HEK293 (cell line): ENCODE measurements around the gene CTAGE9.

ENCODE experiments used
- CTCF ChIA-PET: fragments of 350-600 bp; formaldehyde crosslinking; extraction: SDS; loops from one replicate; lab custom pipeline; 2021; ENCODE audit warnings: antibody characterized with exemption; lab: Yijun Ruan, JAX
- POLR2A ChIA-PET: fragments of 300-600 bp; formaldehyde crosslinking; extraction: SDS; loops from one replicate; lab custom pipeline; 2020; ENCODE audit warnings: antibody characterized with exemption, inconsistent platforms; lab: Yijun Ruan, JAX
- H3K27ac ChIP-seq: fragments of 200-500 bp; sonication (Bioruptor generic); 2 replicates; pipeline ENCODE4 v1.5.1; 2014; ENCODE audit warnings: low read depth, low read length, control low read depth, inconsistent platforms; ENCODE audit errors: extremely low read depth
- H3K36me3 ChIP-seq, 2 experiments: fragments of 200-500 bp in 1 of 2; sonication (Bioruptor generic) in 1 of 2; 1 replicate in 1 of 2; 2 replicates in 1 of 2; pipeline ENCODE4 v1.5.1; 2014 to 2017; ENCODE audit warnings: inconsistent platforms in 2 of 2, low read length in 2 of 2; ENCODE audit not compliant: control insufficient read depth in 2 of 2, insufficient read depth in 1 of 2
- H3K4me1 ChIP-seq: fragments of 200-500 bp; sonication (Bioruptor generic); 2 replicates; pipeline ENCODE4 v1.5.1; 2014; ENCODE audit warnings: mild to moderate bottlenecking, low read length, inconsistent platforms; ENCODE audit not compliant: control insufficient read depth, insufficient read depth
- H3K4me3 ChIP-seq: 2 replicates; pipeline ENCODE4 v1.5.1; 2011; ENCODE audit warnings: low read depth, mild to moderate bottlenecking, control low read depth, low read length, moderate library complexity
- H3K9me3 ChIP-seq: fragments of 200-500 bp; sonication (Bioruptor generic); 2 replicates; pipeline ENCODE4 v1.5.1; 2014; ENCODE audit warnings: low read depth, low read length, inconsistent platforms; ENCODE audit not compliant: control insufficient read depth, insufficient read depth
- GFI1B ChIP-seq: fragments of 450-650 bp; formaldehyde crosslinking; IDR thresholded peaks from 2 replicates; pipeline ENCODE4 v1.5.1; 2016; ENCODE audit warnings: missing biosample characterization, missing genetic modification characterization
- HOXD13 ChIP-seq: sonication (generic); formaldehyde crosslinking; IDR thresholded peaks from 2 replicates; pipeline ENCODE4 v1.8.0; 2022; ENCODE audit warnings: missing genetic modification reagents, borderline replicate concordance
- KLF7 ChIP-seq: fragments of 450-650 bp; formaldehyde crosslinking; IDR thresholded peaks from 2 replicates; pipeline ENCODE4 v1.5.1; 2016; ENCODE audit warnings: missing biosample characterization, missing genetic modification characterization, borderline replicate concordance
- MYNN ChIP-seq: fragments of 450-650 bp; formaldehyde crosslinking; IDR thresholded peaks from 2 replicates; pipeline ENCODE4 v1.5.1; 2016; ENCODE audit warnings: missing biosample characterization, missing genetic modification characterization, borderline replicate concordance
- ZNF112 ChIP-seq: fragments of 450-650 bp; formaldehyde crosslinking; IDR thresholded peaks from 2 replicates; pipeline ENCODE4 v1.5.0; 2017; ENCODE audit warnings: missing biosample characterization, missing genetic modification characterization
- ZNF157 ChIP-seq: fragments of 450-650 bp; formaldehyde crosslinking; IDR thresholded peaks from 2 replicates; pipeline ENCODE4 v1.5.1; 2016; ENCODE audit warnings: missing biosample characterization, missing genetic modification characterization
- ZNF248 ChIP-seq: fragments of 450-650 bp; formaldehyde crosslinking; IDR thresholded peaks from 2 replicates; pipeline ENCODE4 v1.5.1; 2017; ENCODE audit warnings: missing biosample characterization, missing genetic modification characterization
- ZNF311 ChIP-seq: fragments of 450-650 bp; formaldehyde crosslinking; IDR thresholded peaks from 2 replicates; pipeline ENCODE4 v1.5.1; 2017; ENCODE audit warnings: missing biosample characterization, missing genetic modification characterization, borderline replicate concordance
- ZNF324 ChIP-seq: fragments of 450-650 bp; formaldehyde crosslinking; IDR thresholded peaks from 2 replicates; pipeline ENCODE4 v1.5.1; 2016; ENCODE audit warnings: missing biosample characterization, missing genetic modification characterization
- ZNF473 ChIP-seq: fragments of 450-650 bp; formaldehyde crosslinking; IDR thresholded peaks from 2 replicates; pipeline ENCODE4 v1.5.1; 2017; ENCODE audit warnings: missing biosample characterization, missing genetic modification characterization
- ZNF514 ChIP-seq: fragments of 450-650 bp; formaldehyde crosslinking; IDR thresholded peaks from 2 replicates; pipeline ENCODE4 v1.5.1; 2016; ENCODE audit warnings: missing biosample characterization, missing genetic modification characterization
- ZNF549 ChIP-seq: fragments of 450-650 bp; IDR thresholded peaks from 2 replicates; pipeline ENCODE4 v1.5.1; 2018; ENCODE audit warnings: missing biosample characterization, missing genetic modification characterization, mild to moderate bottlenecking, inconsistent platforms, moderate library complexity
- ZNF621 ChIP-seq: fragments of 450-650 bp; formaldehyde crosslinking; IDR thresholded peaks from 2 replicates; pipeline ENCODE4 v1.5.1; 2017; ENCODE audit warnings: missing biosample characterization, missing genetic modification characterization
- ZNF624 ChIP-seq: fragments of 450-650 bp; formaldehyde crosslinking; IDR thresholded peaks from 2 replicates; pipeline ENCODE4 v1.5.1; 2017; ENCODE audit warnings: missing biosample characterization, missing genetic modification characterization
- ZNF654 ChIP-seq: fragments of 450-650 bp; formaldehyde crosslinking; IDR thresholded peaks from 2 replicates; pipeline ENCODE4 v1.5.1; 2016; ENCODE audit warnings: low read depth, missing biosample characterization, missing genetic modification characterization
- ZNF768 ChIP-seq: fragments of 450-650 bp; formaldehyde crosslinking; IDR thresholded peaks from 2 replicates; pipeline ENCODE4 v1.5.1; 2018; ENCODE audit warnings: missing biosample characterization, mild to moderate bottlenecking, missing genetic modification characterization
- ZNF792 ChIP-seq: fragments of 450-650 bp; formaldehyde crosslinking; IDR thresholded peaks from 2 replicates; pipeline ENCODE4 v1.5.1; 2016; ENCODE audit warnings: missing biosample characterization, missing genetic modification characterization
- TF ChIP-seq, protein P1 (sequence below): fragments of 450-650 bp; formaldehyde crosslinking; IDR thresholded peaks from 2 replicates; pipeline ENCODE4 v1.5.1; 2016; ENCODE audit warnings: missing biosample characterization, missing genetic modification characterization
- TF ChIP-seq, protein P2 (sequence below): fragments of 450-650 bp; formaldehyde crosslinking; IDR thresholded peaks from 2 replicates; pipeline ENCODE4 v1.5.1; 2016; ENCODE audit warnings: missing biosample characterization, missing genetic modification characterization
- TF ChIP-seq, protein P3 (sequence below): fragments of 450-650 bp; formaldehyde crosslinking; IDR thresholded peaks from 2 replicates; pipeline ENCODE4 v1.5.1; 2017; ENCODE audit warnings: missing biosample characterization, missing genetic modification characterization
- TF ChIP-seq, protein P4 (sequence below): IDR thresholded peaks from 2 replicates; pipeline ENCODE4 v1.6.1; 2011; ENCODE audit warnings: mild to moderate bottlenecking, low read depth, low read length, borderline replicate concordance
- TF ChIP-seq, protein P5 (sequence below): fragments of 450-650 bp; formaldehyde crosslinking; IDR thresholded peaks from 2 replicates; pipeline ENCODE4 v1.5.1; 2016; ENCODE audit warnings: missing biosample characterization, missing genetic modification characterization, low read depth
- TF ChIP-seq, protein P6 (sequence below): fragments of 450-650 bp; formaldehyde crosslinking; IDR thresholded peaks from 2 replicates; pipeline ENCODE4 v1.5.1; 2016; ENCODE audit warnings: missing biosample characterization, missing genetic modification characterization

CTAGE9 gene

DNA sequence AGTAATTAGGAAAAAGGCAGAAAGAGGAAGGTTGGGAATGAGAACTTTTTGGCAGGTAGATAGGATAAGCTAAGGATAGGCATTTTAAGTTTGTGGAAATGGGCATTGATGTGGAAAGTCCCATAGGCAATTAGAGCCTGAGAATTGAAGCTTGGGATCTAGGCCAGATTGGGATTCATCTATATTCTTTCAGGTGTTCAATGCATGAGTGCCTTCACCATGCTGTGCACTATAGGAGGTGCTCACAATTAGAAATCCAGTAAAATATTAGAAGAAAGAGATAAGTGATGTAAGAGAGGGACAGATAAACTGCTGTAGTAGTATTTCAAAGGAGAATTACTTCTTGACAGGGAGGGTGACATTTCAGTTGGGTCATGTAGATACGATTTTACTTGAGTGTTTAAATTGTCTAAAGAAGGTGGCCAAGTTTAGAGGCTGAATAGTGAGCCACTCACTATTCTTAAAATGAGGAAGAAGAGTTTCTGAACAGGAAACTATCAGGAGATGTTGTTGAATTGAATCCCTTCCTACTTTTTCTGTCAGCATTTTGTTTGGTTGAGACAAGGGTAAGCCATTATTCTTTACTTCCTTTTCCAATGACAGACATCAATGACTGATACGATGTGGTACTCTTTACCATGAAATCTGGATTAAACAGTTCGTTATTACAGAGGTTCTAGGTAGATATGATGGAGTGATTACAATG lies 31.0 kb upstream of the CTAGE9 start:
- Histone ChIP-seq H3K36me3 (no peaks in the 10 kb centered on the region), H3K27ac (no peak overlapping the region), H3K9me3 (no peaks in the 10 kb centered on the region), H3K4me1 (0 out of 2 replicates have a peak, but pooled peaks cover 6% of the 10 kb centered on the region), H3K4me3 (no peak overlapping the region)
- ChIA-PET POLR2A (no interaction called here), CTCF (interaction anchor here (0.6 kb wide), 2 partner anchors 52 to 1441 kb away, joined by 3 read pairs; no protein-coding TSS in a partner anchor)
- TF ChIP-seq, protein P1, sequence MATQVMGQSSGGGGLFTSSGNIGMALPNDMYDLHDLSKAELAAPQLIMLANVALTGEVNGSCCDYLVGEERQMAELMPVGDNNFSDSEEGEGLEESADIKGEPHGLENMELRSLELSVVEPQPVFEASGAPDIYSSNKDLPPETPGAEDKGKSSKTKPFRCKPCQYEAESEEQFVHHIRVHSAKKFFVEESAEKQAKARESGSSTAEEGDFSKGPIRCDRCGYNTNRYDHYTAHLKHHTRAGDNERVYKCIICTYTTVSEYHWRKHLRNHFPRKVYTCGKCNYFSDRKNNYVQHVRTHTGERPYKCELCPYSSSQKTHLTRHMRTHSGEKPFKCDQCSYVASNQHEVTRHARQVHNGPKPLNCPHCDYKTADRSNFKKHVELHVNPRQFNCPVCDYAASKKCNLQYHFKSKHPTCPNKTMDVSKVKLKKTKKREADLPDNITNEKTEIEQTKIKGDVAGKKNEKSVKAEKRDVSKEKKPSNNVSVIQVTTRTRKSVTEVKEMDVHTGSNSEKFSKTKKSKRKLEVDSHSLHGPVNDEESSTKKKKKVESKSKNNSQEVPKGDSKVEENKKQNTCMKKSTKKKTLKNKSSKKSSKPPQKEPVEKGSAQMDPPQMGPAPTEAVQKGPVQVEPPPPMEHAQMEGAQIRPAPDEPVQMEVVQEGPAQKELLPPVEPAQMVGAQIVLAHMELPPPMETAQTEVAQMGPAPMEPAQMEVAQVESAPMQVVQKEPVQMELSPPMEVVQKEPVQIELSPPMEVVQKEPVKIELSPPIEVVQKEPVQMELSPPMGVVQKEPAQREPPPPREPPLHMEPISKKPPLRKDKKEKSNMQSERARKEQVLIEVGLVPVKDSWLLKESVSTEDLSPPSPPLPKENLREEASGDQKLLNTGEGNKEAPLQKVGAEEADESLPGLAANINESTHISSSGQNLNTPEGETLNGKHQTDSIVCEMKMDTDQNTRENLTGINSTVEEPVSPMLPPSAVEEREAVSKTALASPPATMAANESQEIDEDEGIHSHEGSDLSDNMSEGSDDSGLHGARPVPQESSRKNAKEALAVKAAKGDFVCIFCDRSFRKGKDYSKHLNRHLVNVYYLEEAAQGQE, result no peak
- TF ChIP-seq ZNF768 (tag by site-specific recombination), result no peak
- no peak for TF ChIP-seq ZNF248
- TF ChIP-seq ZNF324 (tag by site-specific recombination), result no peak
- TF ChIP-seq, protein P2, sequence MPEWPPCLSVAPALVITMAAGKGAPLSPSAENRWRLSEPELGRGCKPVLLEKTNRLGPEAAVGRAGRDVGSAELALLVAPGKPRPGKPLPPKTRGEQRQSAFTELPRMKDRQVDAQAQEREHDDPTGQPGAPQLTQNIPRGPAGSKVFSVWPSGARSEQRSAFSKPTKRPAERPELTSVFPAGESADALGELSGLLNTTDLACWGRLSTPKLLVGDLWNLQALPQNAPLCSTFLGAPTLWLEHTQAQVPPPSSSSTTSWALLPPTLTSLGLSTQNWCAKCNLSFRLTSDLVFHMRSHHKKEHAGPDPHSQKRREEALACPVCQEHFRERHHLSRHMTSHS (tag by site-specific recombination), result no peak
- no peak for TF ChIP-seq ZNF792 (tag by site-specific recombination)
- no peak for TF ChIP-seq ZNF112 (tag by site-specific recombination)
- TF ChIP-seq, protein P3, sequence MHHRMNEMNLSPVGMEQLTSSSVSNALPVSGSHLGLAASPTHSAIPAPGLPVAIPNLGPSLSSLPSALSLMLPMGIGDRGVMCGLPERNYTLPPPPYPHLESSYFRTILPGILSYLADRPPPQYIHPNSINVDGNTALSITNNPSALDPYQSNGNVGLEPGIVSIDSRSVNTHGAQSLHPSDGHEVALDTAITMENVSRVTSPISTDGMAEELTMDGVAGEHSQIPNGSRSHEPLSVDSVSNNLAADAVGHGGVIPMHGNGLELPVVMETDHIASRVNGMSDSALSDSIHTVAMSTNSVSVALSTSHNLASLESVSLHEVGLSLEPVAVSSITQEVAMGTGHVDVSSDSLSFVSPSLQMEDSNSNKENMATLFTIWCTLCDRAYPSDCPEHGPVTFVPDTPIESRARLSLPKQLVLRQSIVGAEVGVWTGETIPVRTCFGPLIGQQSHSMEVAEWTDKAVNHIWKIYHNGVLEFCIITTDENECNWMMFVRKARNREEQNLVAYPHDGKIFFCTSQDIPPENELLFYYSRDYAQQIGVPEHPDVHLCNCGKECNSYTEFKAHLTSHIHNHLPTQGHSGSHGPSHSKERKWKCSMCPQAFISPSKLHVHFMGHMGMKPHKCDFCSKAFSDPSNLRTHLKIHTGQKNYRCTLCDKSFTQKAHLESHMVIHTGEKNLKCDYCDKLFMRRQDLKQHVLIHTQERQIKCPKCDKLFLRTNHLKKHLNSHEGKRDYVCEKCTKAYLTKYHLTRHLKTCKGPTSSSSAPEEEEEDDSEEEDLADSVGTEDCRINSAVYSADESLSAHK, result no peak
- TF ChIP-seq ZNF514, result no peak
- TF ChIP-seq ZNF621 (tag by site-specific recombination), result no peak
- no peak for TF ChIP-seq HOXD13 (CRISPR knock-in tag)
- no peak for TF ChIP-seq ZNF549
- TF ChIP-seq ZNF654 (tag by site-specific recombination), result no peak
- TF ChIP-seq KLF7 (tag by site-specific recombination), result no peak
- no peak for TF ChIP-seq ZNF624 (tag by site-specific recombination)

DNA sequence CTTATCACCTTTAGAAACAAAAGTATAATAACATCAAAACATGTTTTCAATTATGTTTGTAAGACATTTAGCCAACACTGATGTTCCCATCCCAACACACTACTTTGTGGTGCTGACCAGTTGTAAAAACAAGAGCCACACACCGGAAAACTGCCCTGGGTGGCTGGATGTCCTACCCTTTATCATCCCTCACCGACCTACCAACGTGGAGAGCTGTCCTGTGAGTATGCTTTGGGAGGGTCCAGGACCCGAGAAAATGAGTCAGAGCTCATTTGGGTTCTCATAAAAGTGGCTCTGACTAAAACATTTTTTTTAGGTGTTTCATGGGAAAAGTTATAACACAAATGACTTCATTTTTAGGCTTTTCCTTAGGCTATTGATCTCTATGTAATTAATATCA lies 29.3 kb upstream of the CTAGE9 start:
- Histone ChIP-seq H3K27ac (no peak overlapping the region), H3K4me3 (no peak overlapping the region), H3K9me3 (no peaks in the 10 kb centered on the region), H3K36me3 (no peaks in the 10 kb centered on the region), H3K4me1 (0 out of 2 replicates have a peak, but pooled peaks cover 4% of the 10 kb centered on the region)
- POLR2A ChIA-PET, result no interaction called here
- CTCF ChIA-PET, result interaction anchor here (1.3 kb wide), 1 partner anchor 45 kb away, joined by 3 read pairs; no protein-coding TSS in a partner anchor
- TF ChIP-seq ZNF311 (tag by site-specific recombination) (no peak), MYNN (no peak), ZNF473 (tag by site-specific recombination) (no peak), ZNF157 (no peak), GFI1B (tag by site-specific recombination) (no peak)
- TF ChIP-seq, protein P4, sequence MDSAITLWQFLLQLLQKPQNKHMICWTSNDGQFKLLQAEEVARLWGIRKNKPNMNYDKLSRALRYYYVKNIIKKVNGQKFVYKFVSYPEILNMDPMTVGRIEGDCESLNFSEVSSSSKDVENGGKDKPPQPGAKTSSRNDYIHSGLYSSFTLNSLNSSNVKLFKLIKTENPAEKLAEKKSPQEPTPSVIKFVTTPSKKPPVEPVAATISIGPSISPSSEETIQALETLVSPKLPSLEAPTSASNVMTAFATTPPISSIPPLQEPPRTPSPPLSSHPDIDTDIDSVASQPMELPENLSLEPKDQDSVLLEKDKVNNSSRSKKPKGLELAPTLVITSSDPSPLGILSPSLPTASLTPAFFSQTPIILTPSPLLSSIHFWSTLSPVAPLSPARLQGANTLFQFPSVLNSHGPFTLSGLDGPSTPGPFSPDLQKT, result no peak
- TF ChIP-seq, protein P5, sequence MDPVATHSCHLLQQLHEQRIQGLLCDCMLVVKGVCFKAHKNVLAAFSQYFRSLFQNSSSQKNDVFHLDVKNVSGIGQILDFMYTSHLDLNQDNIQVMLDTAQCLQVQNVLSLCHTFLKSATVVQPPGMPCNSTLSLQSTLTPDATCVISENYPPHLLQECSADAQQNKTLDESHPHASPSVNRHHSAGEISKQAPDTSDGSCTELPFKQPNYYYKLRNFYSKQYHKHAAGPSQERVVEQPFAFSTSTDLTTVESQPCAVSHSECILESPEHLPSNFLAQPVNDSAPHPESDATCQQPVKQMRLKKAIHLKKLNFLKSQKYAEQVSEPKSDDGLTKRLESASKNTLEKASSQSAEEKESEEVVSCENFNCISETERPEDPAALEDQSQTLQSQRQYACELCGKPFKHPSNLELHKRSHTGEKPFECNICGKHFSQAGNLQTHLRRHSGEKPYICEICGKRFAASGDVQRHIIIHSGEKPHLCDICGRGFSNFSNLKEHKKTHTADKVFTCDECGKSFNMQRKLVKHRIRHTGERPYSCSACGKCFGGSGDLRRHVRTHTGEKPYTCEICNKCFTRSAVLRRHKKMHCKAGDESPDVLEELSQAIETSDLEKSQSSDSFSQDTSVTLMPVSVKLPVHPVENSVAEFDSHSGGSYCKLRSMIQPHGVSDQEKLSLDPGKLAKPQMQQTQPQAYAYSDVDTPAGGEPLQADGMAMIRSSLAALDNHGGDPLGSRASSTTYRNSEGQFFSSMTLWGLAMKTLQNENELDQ (tag by site-specific recombination), result no peak
- TF ChIP-seq, protein P6, sequence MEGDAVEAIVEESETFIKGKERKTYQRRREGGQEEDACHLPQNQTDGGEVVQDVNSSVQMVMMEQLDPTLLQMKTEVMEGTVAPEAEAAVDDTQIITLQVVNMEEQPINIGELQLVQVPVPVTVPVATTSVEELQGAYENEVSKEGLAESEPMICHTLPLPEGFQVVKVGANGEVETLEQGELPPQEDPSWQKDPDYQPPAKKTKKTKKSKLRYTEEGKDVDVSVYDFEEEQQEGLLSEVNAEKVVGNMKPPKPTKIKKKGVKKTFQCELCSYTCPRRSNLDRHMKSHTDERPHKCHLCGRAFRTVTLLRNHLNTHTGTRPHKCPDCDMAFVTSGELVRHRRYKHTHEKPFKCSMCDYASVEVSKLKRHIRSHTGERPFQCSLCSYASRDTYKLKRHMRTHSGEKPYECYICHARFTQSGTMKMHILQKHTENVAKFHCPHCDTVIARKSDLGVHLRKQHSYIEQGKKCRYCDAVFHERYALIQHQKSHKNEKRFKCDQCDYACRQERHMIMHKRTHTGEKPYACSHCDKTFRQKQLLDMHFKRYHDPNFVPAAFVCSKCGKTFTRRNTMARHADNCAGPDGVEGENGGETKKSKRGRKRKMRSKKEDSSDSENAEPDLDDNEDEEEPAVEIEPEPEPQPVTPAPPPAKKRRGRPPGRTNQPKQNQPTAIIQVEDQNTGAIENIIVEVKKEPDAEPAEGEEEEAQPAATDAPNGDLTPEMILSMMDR, result no peak
